Measurements from ENCODE around the gene ST7L. TPM values are rescaled to one million over a fixed set of nuclear protein-coding genes. Genes with fewer than 3 reads are reported as not detected.
A peak's percentile ranks its signal among the peaks of the same experiment; 100 is the strongest.

Gene ST7L
- total and polyA plus RNA-seq, 10 of the 15 experiments (the other 5 are each of a cell fraction or from before 2014, with no cell fraction given): 3.6 to 13.7 (median 8.9) TPM

DNA sequence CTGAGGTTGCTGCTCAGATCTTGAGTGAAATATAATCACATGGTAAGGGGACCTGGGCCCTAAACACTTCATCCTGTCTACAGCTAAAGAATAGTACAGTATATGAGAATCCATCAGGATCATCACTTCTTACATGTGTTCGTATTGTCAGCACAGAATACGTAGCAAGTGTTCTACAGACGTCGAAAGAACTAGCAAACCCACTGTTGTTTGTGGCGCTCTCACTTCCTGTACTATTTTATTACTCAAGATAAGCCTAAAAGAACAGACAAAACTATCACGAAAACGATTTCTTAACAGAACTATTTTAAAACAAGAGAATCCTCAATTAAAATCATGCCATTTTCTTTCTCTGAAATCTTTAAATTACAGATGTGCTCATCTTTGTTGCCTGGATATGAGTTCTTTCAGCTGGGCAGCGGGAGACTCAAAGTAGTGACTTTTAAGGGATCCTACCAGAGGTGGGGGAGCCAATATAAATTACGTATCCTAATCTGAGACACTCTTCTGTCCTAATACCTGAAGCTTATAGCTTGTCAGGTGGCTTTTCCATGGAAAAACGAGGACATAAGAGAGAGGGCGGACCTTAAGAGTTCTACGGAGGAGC lies 724 bp downstream of the ST7L start (continued):
- TF ChIP-seq SREBF2 (IDR thresholded peaks at IDR 0.05; ENCODE audit: low read length) (peak; percentile 32; the same call in 1 of the 2 replicates), RELA (IDR thresholded peaks at IDR 0.05; ENCODE audit: borderline replicate concordance, partially characterized antibody) (no peak), KLF5 (IDR thresholded peaks at IDR 0.05; ENCODE audit: partially characterized antibody) (no peak), NFYA (IDR thresholded peaks at IDR 0.05; ENCODE audit: borderline replicate concordance, low read depth, low read length) (no peak), BCL3 (IDR thresholded peaks at IDR 0.05; ENCODE audit: borderline replicate concordance, insufficient read depth, low read depth, low read length, poor library complexity, severe bottlenecking) (no peak)
- TF ChIP-seq, protein P1, sequence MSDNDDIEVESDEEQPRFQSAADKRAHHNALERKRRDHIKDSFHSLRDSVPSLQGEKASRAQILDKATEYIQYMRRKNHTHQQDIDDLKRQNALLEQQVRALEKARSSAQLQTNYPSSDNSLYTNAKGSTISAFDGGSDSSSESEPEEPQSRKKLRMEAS (IDR thresholded peaks at IDR 0.05; ENCODE audit: low read depth, low read length): no peak
- TF ChIP-seq, protein P2, sequence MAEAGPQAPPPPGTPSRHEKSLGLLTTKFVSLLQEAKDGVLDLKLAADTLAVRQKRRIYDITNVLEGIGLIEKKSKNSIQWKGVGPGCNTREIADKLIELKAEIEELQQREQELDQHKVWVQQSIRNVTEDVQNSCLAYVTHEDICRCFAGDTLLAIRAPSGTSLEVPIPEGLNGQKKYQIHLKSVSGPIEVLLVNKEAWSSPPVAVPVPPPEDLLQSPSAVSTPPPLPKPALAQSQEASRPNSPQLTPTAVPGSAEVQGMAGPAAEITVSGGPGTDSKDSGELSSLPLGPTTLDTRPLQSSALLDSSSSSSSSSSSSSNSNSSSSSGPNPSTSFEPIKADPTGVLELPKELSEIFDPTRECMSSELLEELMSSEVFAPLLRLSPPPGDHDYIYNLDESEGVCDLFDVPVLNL (IDR thresholded peaks at IDR 0.05; ENCODE audit: low read depth, low read length): 0 out of 2 replicates have a peak, but pooled peaks have one; percentile 44

All from GM12878 (cell line).